MV-4-11 (cell line): Measurements from ENCODE around the gene EBLN2.

ENCODE experiments used
- DNase-seq: peaks from one replicate; lab custom pipeline; 2025; lab: John Stamatoyannopoulos, UW

Gene EBLN2

DNA sequence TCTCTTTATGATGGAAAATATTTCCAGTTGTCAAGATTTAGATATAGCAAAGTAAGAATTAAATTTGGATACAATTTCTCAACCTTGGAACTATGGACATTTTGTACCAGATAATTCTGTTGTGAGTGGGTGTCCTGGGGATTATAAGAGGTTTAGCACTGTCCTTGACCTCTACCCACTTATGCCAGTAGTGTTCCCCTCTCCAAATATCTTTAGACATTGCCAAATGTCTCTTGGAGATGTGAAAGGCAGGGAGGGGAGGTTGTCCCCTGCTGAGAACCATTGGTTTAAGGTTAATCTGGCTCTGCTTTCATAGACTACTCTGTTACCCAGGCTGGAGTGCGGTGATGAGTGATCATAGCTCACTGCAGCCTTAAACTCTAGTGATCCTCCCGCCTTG lies at the start of gene EBLN2:
EBLN2 (plus strand) TSS at position 244 of the 400 bp plus-strand sequence. CDS start 423 bp downstream, outside the sequence.
- DNase-seq: no peak

- DNase-seq: no peak
Observed at GRCh38 chr3:73018298-73018697, 43.2 kb upstream of the EBLN2 start.

GRCh38 chr3:73018790-73019441 lies 42.5 kb upstream of the EBLN2 start:
- DNase-seq: no peak

GRCh38 chr3:73021301-73021835 lies 40.1 kb upstream of the EBLN2 start:
- no peak for DNase-seq

DNA sequence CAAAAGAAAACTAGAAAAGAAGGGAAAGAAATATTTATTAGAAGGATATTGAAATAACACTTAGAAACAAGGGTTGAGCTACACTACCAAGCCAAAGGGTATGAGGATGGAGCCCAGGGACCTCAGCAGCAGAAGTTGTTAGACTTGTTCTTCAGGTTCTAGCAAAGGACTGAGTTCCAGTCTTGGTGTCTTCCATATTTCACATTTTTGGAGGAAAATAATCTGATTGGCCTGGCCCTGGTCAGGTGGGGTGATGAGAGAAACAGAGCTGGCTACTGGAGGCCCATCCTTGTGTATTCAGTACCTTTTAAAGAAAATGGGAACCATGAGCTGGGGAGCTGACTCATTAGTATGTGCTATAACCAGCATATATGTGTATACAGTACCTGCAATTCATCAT lies 36.6 kb upstream of the EBLN2 start:
- no peak for DNase-seq

- DNase-seq: no peak
Observed at GRCh38 chr3:73026111-73026759, 35.2 kb upstream of the EBLN2 start.

- no peak for DNase-seq
Observed at GRCh38 chr3:73026760-73027113, 34.7 kb upstream of the EBLN2 start.

GRCh38 chr3:73028803-73029202 lies 32.7 kb upstream of the EBLN2 start:
- no peak for DNase-seq

GRCh38 chr3:73029321-73029796 lies 32.1 kb upstream of the EBLN2 start:
- no peak for DNase-seq

DNA sequence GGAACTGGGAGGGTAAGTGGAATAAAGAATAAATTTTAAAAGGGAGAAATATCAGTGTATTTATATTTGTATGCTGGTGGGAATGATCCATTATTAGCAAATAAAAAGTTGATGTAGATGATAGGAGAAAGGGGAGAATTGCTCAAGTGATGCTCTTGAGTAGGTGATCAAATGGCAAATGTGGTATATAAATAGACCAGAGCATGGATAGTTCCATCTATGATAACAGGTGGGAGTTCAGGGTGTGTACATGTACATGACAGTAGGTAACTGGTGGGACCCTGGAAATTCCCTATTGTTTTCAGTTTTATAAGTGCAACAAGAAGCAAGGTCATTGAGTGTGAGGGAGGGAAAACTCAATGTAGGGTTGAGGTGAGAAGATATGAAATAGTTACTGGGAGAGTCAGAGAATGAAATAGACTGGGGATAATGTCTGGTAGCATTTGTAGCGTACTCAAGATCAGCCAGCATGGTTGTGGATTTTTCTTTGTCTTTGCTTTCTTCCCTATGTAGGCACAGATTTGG lies 31.3 kb upstream of the EBLN2 start:
- no peak for DNase-seq

- no peak for DNase-seq
Observed at GRCh38 chr3:73031573-73032103, 29.8 kb upstream of the EBLN2 start.

GRCh38 chr3:73036694-73037591 lies 24.5 kb upstream of the EBLN2 start:
- no peak for DNase-seq

DNA sequence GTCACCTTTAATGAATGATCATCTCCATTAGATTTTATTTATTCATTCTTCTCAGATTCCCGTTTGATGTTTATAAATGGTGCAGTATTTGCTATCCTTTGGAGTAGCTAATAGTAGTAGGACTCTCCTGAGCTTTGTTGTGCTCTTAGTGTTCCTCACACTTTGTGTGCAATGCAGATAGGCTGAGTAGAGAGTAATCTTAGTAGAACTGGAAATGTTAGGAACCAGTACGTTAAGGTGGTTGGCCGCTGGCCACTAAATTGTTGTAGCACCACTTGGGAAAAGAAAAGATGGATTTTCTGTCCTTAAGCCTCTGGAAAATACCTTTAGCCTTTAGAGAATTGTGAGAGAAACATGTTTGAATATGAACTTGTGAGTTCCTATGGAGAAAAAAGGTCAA lies 19.9 kb upstream of the EBLN2 start:
- no peak for DNase-seq

DNA sequence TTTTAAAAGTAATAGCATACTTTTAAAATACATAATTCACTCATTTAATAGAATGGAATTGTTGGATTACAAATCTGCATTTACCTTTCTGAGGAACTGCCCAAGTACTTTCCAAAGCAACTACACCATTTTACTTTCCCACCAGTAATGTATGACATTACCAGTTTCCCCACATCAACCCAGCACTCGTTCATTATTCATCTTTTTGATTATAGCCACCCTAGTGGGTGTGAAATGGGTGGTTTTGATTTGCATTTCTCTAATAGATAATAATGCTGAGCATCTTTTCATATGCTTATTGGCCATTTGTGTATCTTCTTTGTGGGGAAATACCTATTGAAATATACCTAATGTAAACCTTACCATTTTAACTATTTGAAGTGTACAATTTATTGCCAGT lies 18.0 kb upstream of the EBLN2 start:
- no peak for DNase-seq

DNA sequence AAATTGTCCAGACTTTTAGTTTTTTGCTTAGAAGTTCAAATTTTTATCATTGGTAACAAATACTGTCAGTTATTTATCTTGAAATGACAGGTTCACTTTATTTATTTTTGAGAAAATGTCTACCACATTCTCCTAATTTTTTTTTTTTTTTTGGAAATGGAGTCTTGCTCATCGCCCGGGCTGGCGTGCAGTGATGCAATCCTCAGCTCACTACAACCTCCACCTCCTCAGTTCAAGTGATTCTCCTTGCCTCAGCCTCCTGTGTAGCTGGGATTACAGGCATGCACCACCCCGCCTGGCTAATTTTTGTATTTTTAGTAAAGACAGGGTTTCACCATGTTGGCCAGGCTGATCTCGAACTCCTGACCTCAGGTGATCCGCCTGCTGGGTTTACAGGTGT lies 16.1 kb upstream of the EBLN2 start:
- no peak for DNase-seq

DNA sequence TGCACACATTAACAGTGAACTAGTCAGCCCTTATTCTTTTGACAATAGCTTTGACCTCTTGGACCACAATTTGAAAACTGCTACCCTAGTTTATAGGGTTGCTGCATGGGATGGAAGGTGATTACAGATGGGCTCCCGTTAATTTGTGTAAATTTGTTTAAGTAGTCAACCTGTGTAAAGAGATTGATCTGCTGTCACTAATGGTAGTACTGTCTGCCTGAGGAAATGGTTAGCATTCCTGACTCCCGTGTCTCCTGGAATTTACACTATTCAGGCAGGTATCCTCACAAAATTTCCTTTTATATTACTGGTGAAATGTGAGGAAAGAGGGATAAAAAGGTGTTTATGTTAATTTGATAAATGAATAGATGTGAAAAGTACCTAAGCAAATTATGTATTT lies 15.3 kb upstream of the EBLN2 start:
- DNase-seq: no peak

DNA sequence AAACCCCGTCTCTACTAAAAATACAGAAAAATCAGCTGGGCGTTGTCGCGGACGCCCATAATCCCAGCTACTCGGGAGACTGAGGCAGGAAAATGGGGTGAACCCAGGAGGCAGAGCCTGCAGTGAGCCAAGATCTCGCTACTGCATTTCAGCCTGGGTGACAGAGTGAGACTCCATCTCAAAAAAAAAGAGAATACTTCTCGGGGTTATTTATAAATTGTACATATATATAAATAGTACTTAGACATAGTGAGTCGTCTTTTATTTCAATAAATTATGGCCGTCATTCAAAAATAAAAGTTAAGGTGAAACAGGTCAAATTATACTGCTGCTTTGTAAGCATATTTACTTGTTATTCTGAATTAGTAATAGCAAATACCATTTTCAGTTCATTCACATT lies 12.1 kb upstream of the EBLN2 start:
- no peak for DNase-seq

DNA sequence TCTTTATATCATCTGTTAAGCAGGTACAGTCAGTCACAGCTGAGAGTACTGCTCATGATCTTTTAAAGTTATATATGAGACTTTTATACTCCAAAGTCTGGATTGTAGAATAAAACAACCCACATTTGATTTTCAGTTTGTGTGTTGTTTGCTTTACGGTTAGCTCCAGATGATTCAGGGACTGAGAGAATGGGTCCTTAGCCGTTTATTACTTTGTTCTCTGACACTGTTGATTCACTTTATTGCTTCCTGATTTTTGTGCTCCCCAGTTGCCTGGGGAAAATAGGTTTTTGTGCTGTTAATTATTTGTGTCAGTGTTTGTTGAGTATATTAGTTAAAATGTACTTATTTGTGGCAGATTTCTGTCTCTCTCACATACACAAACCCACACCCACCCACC lies 8.6 kb upstream of the EBLN2 start:
- no peak for DNase-seq

DNA sequence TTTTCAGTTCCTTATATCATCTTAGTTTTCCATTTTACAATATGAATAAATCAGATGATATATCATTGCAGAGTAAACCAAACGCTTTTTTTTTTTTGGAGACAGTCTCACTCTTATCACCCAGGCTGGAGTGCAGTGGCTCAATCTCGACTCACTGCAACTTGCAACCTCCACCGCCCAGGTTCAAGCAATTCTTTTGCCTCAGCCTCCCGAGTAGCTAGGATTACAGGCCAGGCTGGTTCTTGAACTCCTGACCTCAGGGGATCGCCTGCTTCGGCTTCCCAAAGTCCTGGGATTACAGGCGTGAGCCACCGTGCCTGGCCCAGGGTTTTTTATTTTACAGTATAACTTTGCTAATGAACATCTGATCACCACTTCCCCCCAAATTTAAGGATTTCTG lies 5.9 kb upstream of the EBLN2 start:
- DNase-seq: no peak

GRCh38 chr3:73056014-73056844 lies 5.2 kb upstream of the EBLN2 start:
- DNase-seq: no peak

DNA sequence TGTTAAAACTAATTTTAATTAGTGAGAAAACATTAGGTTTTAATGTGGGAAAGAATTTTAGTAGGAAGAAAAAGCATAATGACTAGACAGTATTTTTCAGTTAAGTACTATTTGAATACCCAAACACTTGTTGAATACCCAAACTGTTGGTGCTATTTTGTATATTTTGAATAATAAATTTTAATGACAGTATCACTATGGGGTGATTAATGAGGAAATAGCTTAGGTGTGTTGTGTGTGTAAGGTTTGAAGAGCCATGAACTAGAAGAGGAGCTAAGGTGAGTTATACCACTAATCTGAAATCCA lies 4.7 kb upstream of the EBLN2 start:
- no peak for DNase-seq
